H1 (cell line): ENCODE data around the gene TENT4A. TPM values are rescaled to one million over a fixed set of nuclear protein-coding genes. Genes with fewer than 3 reads are reported as not detected.

Experiments
- CTCF ChIA-PET: fragments of 300-600 bp; sonication (Branson Sonifier 250); formaldehyde crosslinking; loops from one replicate; lab custom pipeline; 2021; ENCODE audit not compliant: partially characterized antibody; lab: Charles Lee
- POLR2A ChIA-PET: fragments of 300-600 bp; sonication (Branson Sonifier 250); formaldehyde crosslinking; loops from one replicate; lab custom pipeline; 2021; ENCODE audit warnings: inconsistent platforms; ENCODE audit not compliant: partially characterized antibody; lab: Charles Lee
- DNase-seq, 2 experiments: peaks; one replicate each; pipeline versions ENCODE4 v3.0.0 to v3.0.0-alpha.2; 2010 to 2022; ENCODE audit warnings: low spot score in 2 of 2, low read depth in 1 of 2, mixed read lengths in 1 of 2
- FAIRE-seq: peaks from 2 replicates; lab custom pipeline; 2011; peaks lifted over from hg19 to GRCh38; lab: Jason Lieb, UNC
- H2AFZ ChIP-seq: 2 replicates; pipeline ENCODE4 v1.8.1; 2012; ENCODE audit warnings: low read length, inconsistent platforms
- H2AK5ac ChIP-seq: 2 replicates; pipeline ENCODE4 v1.6.1; 2013; ENCODE audit warnings: low read depth, low read length
- H2BK120ac ChIP-seq: replicated peaks from 2 replicates; pipeline ENCODE3; 2013; ENCODE audit warnings: low read depth, low read length, inconsistent platforms
- H2BK12ac ChIP-seq: 2 replicates; pipeline ENCODE4 v1.6.1; 2013; ENCODE audit warnings: low read depth, low read length
- H2BK15ac ChIP-seq: 2 replicates; pipeline ENCODE4 v1.6.1; 2013; ENCODE audit warnings: low read length
- H2BK20ac ChIP-seq: 2 replicates; pipeline ENCODE4 v1.6.1; 2013; ENCODE audit warnings: low read length
- H2BK5ac ChIP-seq: 2 replicates; pipeline ENCODE4 v1.6.1; 2013; ENCODE audit warnings: low read depth, low read length
- H3K14ac ChIP-seq: 2 replicates; pipeline ENCODE4 v1.6.1; 2013; ENCODE audit warnings: inconsistent platforms; ENCODE audit not compliant: insufficient read length
- H3K18ac ChIP-seq: 2 replicates; pipeline ENCODE4 v1.6.1; 2013; ENCODE audit warnings: low read length; ENCODE audit errors: extremely low read depth
- H3K23ac ChIP-seq: 2 replicates; pipeline ENCODE4 v1.6.1; 2013; ENCODE audit warnings: inconsistent platforms; ENCODE audit not compliant: insufficient read length
- H3K23me2 ChIP-seq: 2 replicates; pipeline ENCODE4 v1.6.1; 2013; ENCODE audit warnings: low read depth, low read length
- H3K27ac ChIP-seq: 2 replicates; pipeline ENCODE4 v1.6.1; 2011; ENCODE audit warnings: low read depth, low read length, inconsistent platforms
- H3K27me3 ChIP-seq, 4 experiments: replicated peaks in 1 of 4; 1 replicate in 1 of 4; 2 replicates in 3 of 4; pipeline versions ENCODE4 v1.6.1 to v1.8.1; 2011 to 2013; ENCODE audit warnings: low read length in 3 of 4, mild to moderate bottlenecking in 3 of 4, inconsistent platforms in 2 of 4, mixed read lengths in 2 of 4, moderate library complexity in 1 of 4; ENCODE audit not compliant: control insufficient read depth in 3 of 4, insufficient read depth in 3 of 4; ENCODE audit errors: extremely low read depth in 1 of 4
- H3K36me3 ChIP-seq, 4 experiments: 2 replicates each; pipeline versions ENCODE4 v1.6.1 to v1.8.1; 2011 to 2013; ENCODE audit warnings: mild to moderate bottlenecking in 4 of 4, low read length in 3 of 4, moderate library complexity in 2 of 4, control low read depth in 1 of 4, inconsistent platforms in 1 of 4; ENCODE audit not compliant: insufficient read depth in 4 of 4, control insufficient read depth in 2 of 4
- H3K4ac ChIP-seq: replicated peaks from 2 replicates; pipeline ENCODE3; 2013; ENCODE audit warnings: low read length, low read depth, mixed read lengths, inconsistent platforms; ENCODE audit not compliant: insufficient read length
- H3K4me1 ChIP-seq, 4 experiments: replicated peaks in 1 of 4; 1 replicate in 1 of 4; 2 replicates in 3 of 4; pipeline versions ENCODE4 v1.6.1 to v1.8.1; 2011 to 2013; ENCODE audit warnings: low read length in 3 of 4, inconsistent platforms in 2 of 4, mixed read lengths in 1 of 4; ENCODE audit not compliant: insufficient read depth in 4 of 4, control insufficient read depth in 3 of 4
- H3K4me2 ChIP-seq, 2 experiments: 2 replicates each; pipeline versions ENCODE4 v1.6.1 to v1.8.1; 2011 to 2013; ENCODE audit warnings: low read depth in 2 of 2, low read length in 2 of 2, control low read depth in 1 of 2, inconsistent platforms in 1 of 2, mild to moderate bottlenecking in 1 of 2; ENCODE audit not compliant: insufficient read depth in 1 of 2
- H3K4me3 ChIP-seq, 4 experiments: fragments of 200-600, 300-600 bp in 1 of 4; sonication (generic), shearing (Covaris generic), sonication (Bioruptor Twin) in 1 of 4; 2 replicates each; pipeline versions ENCODE4 v1.5.1 to v1.8.1; 2011 to 2016; ENCODE audit warnings: low read length in 4 of 4, low read depth in 3 of 4, control low read depth in 2 of 4, inconsistent platforms in 2 of 4, mild to moderate bottlenecking in 2 of 4, mixed read lengths in 1 of 4, moderate library complexity in 1 of 4; ENCODE audit not compliant: insufficient read depth in 2 of 4; ENCODE audit errors: extremely low read depth in 1 of 4
- H3K56ac ChIP-seq: replicated peaks from 2 replicates; pipeline ENCODE3; 2013; ENCODE audit warnings: low read depth, mild to moderate bottlenecking, mixed read lengths, low read length, inconsistent platforms; ENCODE audit not compliant: insufficient read length
- H3K79me1 ChIP-seq: 2 replicates; pipeline ENCODE4 v1.6.1; 2013; ENCODE audit warnings: low read depth, low read length, control low read depth
- H3K79me2 ChIP-seq, 2 experiments: 2 replicates each; pipeline versions ENCODE4 v1.6.1 to v1.8.1; 2012 to 2013; ENCODE audit warnings: low read length in 2 of 2, mild to moderate bottlenecking in 2 of 2, inconsistent platforms in 1 of 2; ENCODE audit not compliant: insufficient read depth in 2 of 2, control insufficient read depth in 1 of 2
- H3K9ac ChIP-seq, 4 experiments: replicated peaks in 1 of 4; 1 replicate in 1 of 4; 2 replicates in 3 of 4; pipeline versions ENCODE4 v1.6.1 to v1.8.1; 2011 to 2013; ENCODE audit warnings: low read depth in 3 of 4, low read length in 3 of 4, control low read depth in 2 of 4, mild to moderate bottlenecking in 2 of 4, moderate library complexity in 2 of 4, inconsistent platforms in 1 of 4; ENCODE audit errors: extremely low read depth in 1 of 4
- H3K9me3 ChIP-seq, 2 experiments: 2 replicates each; pipeline versions ENCODE4 v1.6.1 to v1.8.1; 2012 to 2013; ENCODE audit warnings: mild to moderate bottlenecking in 2 of 2, moderate library complexity in 2 of 2, control low read depth in 1 of 2, inconsistent platforms in 1 of 2, low read depth in 1 of 2, low read length in 1 of 2, mixed read lengths in 1 of 2; ENCODE audit not compliant: insufficient read depth in 2 of 2
- H4K20me1 ChIP-seq, 2 experiments: replicated peaks in 1 of 2; 2 replicates each; pipeline versions ENCODE3 to v1.8.1; 2011 to 2013; ENCODE audit warnings: inconsistent platforms in 2 of 2, low read length in 2 of 2, mild to moderate bottlenecking in 1 of 2; ENCODE audit not compliant: insufficient read depth in 2 of 2, control insufficient read depth in 1 of 2
- H4K5ac ChIP-seq: 2 replicates; pipeline ENCODE4 v1.6.1; 2013; ENCODE audit warnings: low read length, low read depth, mixed read lengths, inconsistent platforms; ENCODE audit not compliant: insufficient read length
- H4K8ac ChIP-seq: 2 replicates; pipeline ENCODE4 v1.8.0; 2013; ENCODE audit warnings: mild to moderate bottlenecking, moderate library complexity, low read length, inconsistent platforms; ENCODE audit not compliant: insufficient read depth; ENCODE audit errors: extremely low read depth
- H4K91ac ChIP-seq: replicated peaks from 2 replicates; pipeline ENCODE3; 2013; ENCODE audit warnings: low read length, mixed read lengths, inconsistent platforms; ENCODE audit not compliant: insufficient read length
- CHD2 ChIP-seq: IDR thresholded peaks from 2 replicates; pipeline ENCODE4 v1.6.1; 2012; ENCODE audit warnings: low read length, improper control_type of control experiment
- EP300 ChIP-seq, 2 experiments: IDR thresholded peaks; 1 replicate in 1 of 2; 2 replicates in 1 of 2; pipeline ENCODE4 v1.6.1; 2011 to 2012; ENCODE audit warnings: low read depth in 2 of 2, low read length in 2 of 2, mild to moderate bottlenecking in 2 of 2, borderline replicate concordance in 1 of 2, inconsistent platforms in 1 of 2, moderate library complexity in 1 of 2
- GABPA ChIP-seq: IDR thresholded peaks from 2 replicates; pipeline ENCODE4 v1.6.1; 2011; ENCODE audit warnings: mild to moderate bottlenecking, low read length, moderate library complexity, borderline replicate concordance; ENCODE audit not compliant: insufficient read depth
- PHF8 ChIP-seq: fragments of 200-600 bp; sonication (generic); conservative IDR thresholded peaks from 2 replicates; pipeline ENCODE4 v1.7.1; 2012; ENCODE audit warnings: low read depth, mild to moderate bottlenecking, inconsistent platforms, low read length, moderate library complexity
- RFX5 ChIP-seq: IDR thresholded peaks from 2 replicates; pipeline ENCODE4 v1.6.1; 2011; ENCODE audit warnings: low read depth, low read length, improper control_type of control experiment, borderline replicate concordance
- SP2 ChIP-seq: IDR thresholded peaks from 2 replicates; pipeline ENCODE4 v1.6.1; 2012; ENCODE audit warnings: mild to moderate bottlenecking, low read length, inconsistent platforms
- TBP ChIP-seq: IDR thresholded peaks from 2 replicates; pipeline ENCODE4 v1.6.1; 2011; ENCODE audit warnings: low read depth, low read length, improper control_type of control experiment
- WGBS, 2 experiments: shearing (Covaris generic) in 1 of 2; methylation state at CpG; one replicate each; pipeline versions ENCODE4 v1.1.6 to v1.1.7; 2013 to 2015; ENCODE audit warnings: low lambda C conversion rate in 2 of 2, mixed read lengths in 2 of 2, inconsistent platforms in 1 of 2, low coverage in 1 of 2, missing lambda C conversion rate in 1 of 2; ENCODE audit not compliant: insufficient replicate concordance in 2 of 2, insufficient coverage in 1 of 2, insufficient read length in 1 of 2; ENCODE audit errors: extremely low coverage in 1 of 2, missing lambda C conversion rate in 1 of 2; 5-methylcytosine and 5-hydroxymethylcytosine counted together
- polyA plus RNA-seq, 7 experiments: library from polyadenylated mRNA; depleted of rRNA in 3 of 7; stranded (reverse) in 5 of 7; unstranded in 2 of 7; fragments of >200 nt in 5 of 7; fragments of 200-250 nt in 2 of 7; gene quantifications; 1 replicate in 5 of 7; 2 replicates in 1 of 7; 4 replicates in 1 of 7; pipeline versions ENCODE4 v1.2.1 to v1.2.3, GENCODE V29; 2011 to 2013; ENCODE audit warnings: missing spikeins in 2 of 7, mixed read lengths in 2 of 7
- total RNA-seq: library from RNA; stranded (reverse); fragmentation: NEBNext Ultra II Directional; extraction: Animal tissue kit (Norgen Biotek cat#: 25700); gene quantifications from 2 replicates; pipeline ENCODE4 v1.2.1, GENCODE V29; 2021

Gene TENT4A
- total and polyA plus RNA-seq, 2 of the 8 experiments (the other 6 are each of a cell fraction or from before 2014, with no cell fraction given): 8.9 to 25.1 TPM

- Histone ChIP-seq H3K36me3 (no peaks in the 10 kb centered on the region), H3K27me3 (peaks cover 0 to 4% (median 2%) of the 10 kb centered on the region in 4 experiments; a peak in 4 of 7 replicates), H2AFZ (no peak overlapping the region), H3K23me2 (peaks cover 5% of the 10 kb centered on the region; the same call in 1 of the 2 replicates), H2BK12ac (no peak overlapping the region), H2AK5ac (no peak overlapping the region), H4K20me1 (peaks cover 0 to 2% of the 10 kb centered on the region in 2 experiments), H4K5ac (no peak overlapping the region), H2BK120ac (no peak overlapping the region), H3K23ac (no peak overlapping the region), H3K27ac (no peak overlapping the region), H4K91ac (no peak overlapping the region), H3K14ac (no peak overlapping the region), H3K4me3 (peak overlapping the region in 2 of 4 experiments; percentile 60 to 63; a peak in 4 of 8 replicates), H2BK20ac (no peak overlapping the region)
- FAIRE-seq: no peak
- POLR2A ChIA-PET: interaction anchor here (0.7 to 2.4 kb wide), 4 partner anchors 11 to 54 kb away, joined by 3 to 10 read pairs (median 6); partner anchors contain the start of genes NSUN2, SRD5A1 and TENT4A
- no peak for DNase-seq
- WGBS, 2 experiments: 87 to 100% methylated on average over 2 to 9 of the region's 9 CpGs
- no peak for TF ChIP-seq PHF8
- no peak for TF ChIP-seq RFX5
- TF ChIP-seq EP300 (IDR thresholded peaks at IDR 0.05; ENCODE audit: borderline replicate concordance in 1 of 2, low read depth in 2 of 2, low read length in 2 of 2): no peak
- TF ChIP-seq SP2: no peak
- no peak for TF ChIP-seq CHD2
- no peak for TF ChIP-seq GABPA
- no peak for TF ChIP-seq TBP
- TF ChIP-seq, all 59 proteins: peak for 0
- no peak overlapping the region for H4K8ac ChIP-seq
- CTCF ChIA-PET: interaction anchor here (0.9 to 1.4 kb wide), 3 partner anchors 55 to 101 kb away, joined by 3 read pairs; partner anchors contain the start of gene NSUN2
- no peak overlapping the region for H2BK15ac ChIP-seq
- H2BK5ac ChIP-seq: no peak overlapping the region
- peak overlapping the region; percentile 63 to 71; a peak in 2 of 4 replicates for H3K4me2 ChIP-seq
- no peaks in the 10 kb centered on the region for H3K79me2 ChIP-seq
- no peak overlapping the region for H3K56ac ChIP-seq
- no peaks in the 10 kb centered on the region for H3K9me3 ChIP-seq
- no peaks in the 10 kb centered on the region; the same call in 1 of the 2 replicates for H3K79me1 ChIP-seq
- H3K9ac ChIP-seq: no peak overlapping the region
- no peaks in the 10 kb centered on the region for H3K4me1 ChIP-seq
- no peak overlapping the region for H3K18ac ChIP-seq
- H3K4ac ChIP-seq: no peak overlapping the region
Measured at GRCh38 chr5:6687505-6687904, 25.7 kb upstream of the TENT4A start.
